ENCODE results near the gene CABS1. TPM values are rescaled to one million over a fixed set of nuclear protein-coding genes. Genes with fewer than 3 reads are reported as not detected.

Gene CABS1
- total and polyA plus RNA-seq, 2 of the 8 experiments (the other 6 are each of a cell fraction or from before 2014, with no cell fraction given) = 0.03 TPM; not detected in 1

DNA sequence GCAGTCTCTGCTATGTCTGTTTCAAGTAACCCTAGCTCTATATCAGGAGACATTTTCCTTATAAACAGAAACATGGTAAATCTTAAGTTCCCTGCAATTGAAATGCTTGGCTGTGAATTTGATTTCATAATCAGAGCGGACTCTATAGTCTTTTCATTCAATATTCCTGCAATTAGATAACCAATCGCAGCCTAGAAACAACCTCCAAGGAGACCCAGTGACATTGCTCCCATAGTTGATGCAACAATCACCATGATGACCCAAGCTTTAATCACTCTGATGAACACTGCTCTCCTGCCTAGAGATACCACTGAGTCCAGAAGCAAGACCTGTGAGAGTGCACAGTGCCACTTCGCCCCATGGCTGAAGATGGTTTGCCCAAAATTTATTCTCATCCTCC lies at the start of gene CABS1 (continued):
- no peak for TF ChIP-seq SP1 (IDR thresholded peaks at IDR 0.05; ENCODE audit: low read depth, low read length)
- TF ChIP-seq CBX8 (IDR thresholded peaks at IDR 0.05; ENCODE audit: borderline replicate concordance, low read depth, low read length) = no peak
- no peak for TF ChIP-seq KDM5A (IDR thresholded peaks at IDR 0.05; ENCODE audit: low read length)
- no peak for TF ChIP-seq SIN3A (conservative IDR thresholded peaks at IDR 0.05 in 1 of 2, IDR thresholded peaks at IDR 0.05 in 1 of 2; ENCODE audit: low read depth in 1 of 2, low read length in 2 of 2)
- TF ChIP-seq, protein P1, sequence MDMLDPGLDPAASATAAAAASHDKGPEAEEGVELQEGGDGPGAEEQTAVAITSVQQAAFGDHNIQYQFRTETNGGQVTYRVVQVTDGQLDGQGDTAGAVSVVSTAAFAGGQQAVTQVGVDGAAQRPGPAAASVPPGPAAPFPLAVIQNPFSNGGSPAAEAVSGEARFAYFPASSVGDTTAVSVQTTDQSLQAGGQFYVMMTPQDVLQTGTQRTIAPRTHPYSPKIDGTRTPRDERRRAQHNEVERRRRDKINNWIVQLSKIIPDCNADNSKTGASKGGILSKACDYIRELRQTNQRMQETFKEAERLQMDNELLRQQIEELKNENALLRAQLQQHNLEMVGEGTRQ (IDR thresholded peaks at IDR 0.05; ENCODE audit: low read length) = no peak
- TF ChIP-seq JUND (IDR thresholded peaks at IDR 0.05; ENCODE audit: low read length) = no peak
- TF ChIP-seq GTF2F1 (IDR thresholded peaks at IDR 0.05; ENCODE audit: borderline replicate concordance, low read depth, low read length) = no peak
